NCI-H2171 treated with DMSO at 0.1 percent for 48 hours (cell line): ENCODE measurements around the gene EVPLL.
"Not testable (repeated sequence)": the region's sequence is repeated elsewhere in the genome, so short reads cannot be mapped to it uniquely, and the experiment has no call there.

Experiments
- DNase-seq: peaks from one replicate; lab custom pipeline; 2025; lab: John Stamatoyannopoulos, UW

EVPLL gene

GRCh38 chr17:18425593-18425992 is 48.0 kb downstream of the EVPLL start:
- DNase-seq, result not testable (repeated sequence)

- not testable (repeated sequence) for DNase-seq
Measured at GRCh38 chr17:18426639-18427038, 49.1 kb downstream of the EVPLL start.

- DNase-seq, result not testable (repeated sequence)
Measured at GRCh38 chr17:18432206-18432605, 54.6 kb downstream of the EVPLL start.
